GM21529 (cell line): ENCODE results near the gene PRKAG1.
A peak's percentile ranks its signal among the peaks of the same experiment; 100 is the strongest.

Experiments
- ATAC-seq: cut with Tn5 transposase; IDR thresholded peaks from one replicate; pipeline ENCODE4 v1.9.1; 2021; ENCODE audit not compliant: unreplicated experiment

PRKAG1 gene

GRCh38 chr12:49014547-49014946 is 4.0 kb downstream of the PRKAG1 start:
- no peak for ATAC-seq

- ATAC-seq, result no peak
Measured at GRCh38 chr12:49013428-49013827, 5.1 kb downstream of the PRKAG1 start.

- ATAC-seq, result no peak
Measured at GRCh38 chr12:49012739-49013138, 5.8 kb downstream of the PRKAG1 start.

- no peak for ATAC-seq
Measured at GRCh38 chr12:49010092-49010668, 8.4 kb downstream of the PRKAG1 start.

- no peak for ATAC-seq
Measured at GRCh38 chr12:49008943-49009342, 9.6 kb downstream of the PRKAG1 start.

GRCh38 chr12:49000346-49000745 is 18.2 kb downstream of the PRKAG1 start:
- no peak for ATAC-seq

GRCh38 chr12:48999371-49000131 is 19.0 kb downstream of the PRKAG1 start, which contains the start of gene DDN:
Gene DDN, minus strand, starts transcription at chr12:48999375. Its CDS starts 88 bp downstream, at chr12:48999287.
- peak; percentile 31 for ATAC-seq

GRCh38 chr12:48998497-48999353 is 19.9 kb downstream of the PRKAG1 start:
- peak; percentile 21 for ATAC-seq

- peak; percentile 42 for ATAC-seq
Measured at GRCh38 chr12:48997719-48998496, 20.7 kb downstream of the PRKAG1 start.

GRCh38 chr12:48996794-48997718 is 21.5 kb downstream of the PRKAG1 start:
- peak; percentile 28 for ATAC-seq

- no peak for ATAC-seq
Measured at GRCh38 chr12:48995086-48995879, 23.3 kb downstream of the PRKAG1 start.

GRCh38 chr12:48994224-48995085 is 24.1 kb downstream of the PRKAG1 start:
- no peak for ATAC-seq

GRCh38 chr12:48993787-48994186 is 24.8 kb downstream of the PRKAG1 start:
- no peak for ATAC-seq

GRCh38 chr12:48991247-48992050 is 27.1 kb downstream of the PRKAG1 start:
- ATAC-seq, result no peak

GRCh38 chr12:48990552-48990951 is 28.0 kb downstream of the PRKAG1 start:
- no peak for ATAC-seq

GRCh38 chr12:48988030-48988649 is 30.4 kb downstream of the PRKAG1 start:
- no peak for ATAC-seq
